HG03378 (cell line): ENCODE data around the gene HIGD1A.

Source experiments
- ATAC-seq: cut with Tn5 transposase; IDR thresholded peaks from one replicate; pipeline ENCODE4 v1.9.1; 2021; ENCODE audit warnings: mild to moderate bottlenecking, moderate library complexity; ENCODE audit not compliant: unreplicated experiment

HIGD1A gene

GRCh38 chr3:42762046-42762724, 42.1 kb downstream of the HIGD1A start:
- ATAC-seq, result no peak

- ATAC-seq, result no peak
Measured at GRCh38 chr3:42758126-42758525, 46.2 kb downstream of the HIGD1A start.

GRCh38 chr3:42756681-42757213, 47.5 kb downstream of the HIGD1A start:
- no peak for ATAC-seq

- ATAC-seq, result no peak
Measured at GRCh38 chr3:42755681-42756578, 48.4 kb downstream of the HIGD1A start.

GRCh38 chr3:42753757-42754156, 50.5 kb downstream of the HIGD1A start:
- no peak for ATAC-seq

GRCh38 chr3:42752961-42753360, 51.3 kb downstream of the HIGD1A start:
- ATAC-seq, result no peak

DNA sequence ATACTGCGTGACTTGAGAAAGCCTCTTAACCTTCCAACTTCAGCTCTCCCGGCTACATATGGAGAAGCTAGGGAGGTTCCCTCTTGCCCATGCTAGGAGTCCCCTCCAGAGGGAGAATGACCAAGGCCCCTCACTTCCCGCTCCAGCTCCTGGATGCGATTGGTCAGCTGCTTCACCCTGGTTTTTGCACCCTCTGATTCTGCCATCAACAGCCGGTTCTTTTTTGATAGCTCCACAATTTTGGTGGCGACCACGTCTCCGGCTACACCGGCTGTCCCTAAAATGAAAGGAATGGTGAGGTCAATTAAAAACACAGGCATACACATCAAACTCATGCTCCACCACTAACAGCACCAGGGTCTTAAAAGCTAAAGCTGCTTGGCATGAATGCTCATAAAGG, 51.8 kb downstream of the HIGD1A start:
- ATAC-seq, result no peak

GRCh38 chr3:42751609-42752008, 52.7 kb downstream of the HIGD1A start:
- ATAC-seq, result no peak

GRCh38 chr3:42750834-42751233, 53.5 kb downstream of the HIGD1A start:
- ATAC-seq, result no peak

- ATAC-seq, result no peak
Measured at GRCh38 chr3:42749753-42750231, 54.5 kb downstream of the HIGD1A start.

DNA sequence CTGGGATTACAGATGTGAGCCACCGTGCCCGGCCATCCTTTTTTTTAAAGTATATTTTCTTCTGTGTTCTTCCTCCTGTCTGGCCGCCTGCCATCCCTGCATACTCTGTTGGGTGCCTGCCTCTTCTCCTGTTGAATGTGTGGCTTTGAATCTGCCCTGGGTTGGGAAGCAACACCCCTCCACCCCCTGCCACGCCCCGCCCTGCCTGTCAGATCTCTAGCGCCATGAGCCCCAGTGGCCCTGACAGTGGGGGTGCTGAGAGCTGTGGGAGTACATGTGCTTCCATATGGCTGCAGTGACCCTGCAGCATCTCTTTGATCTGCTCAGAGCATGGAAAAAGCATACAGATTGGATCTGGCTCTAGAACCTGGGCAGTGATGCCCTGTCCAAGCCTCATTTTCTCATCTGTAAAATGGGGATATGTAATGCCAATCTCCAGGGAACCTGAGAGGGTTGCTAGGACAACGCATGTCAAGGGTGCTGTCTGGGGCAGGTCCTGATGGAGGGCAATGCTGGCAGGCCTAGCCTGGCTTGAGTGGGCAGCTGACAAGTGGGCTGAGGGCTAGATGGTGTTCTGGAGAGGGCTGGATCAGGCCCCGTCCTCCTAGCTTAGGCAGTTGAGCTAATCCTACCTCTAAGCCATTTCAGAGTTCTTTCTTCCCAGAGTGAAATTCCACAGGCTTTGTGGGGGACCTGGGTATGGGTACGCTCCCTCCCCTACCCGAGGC, 55.1 kb downstream of the HIGD1A start:
- ATAC-seq, result no peak

DNA sequence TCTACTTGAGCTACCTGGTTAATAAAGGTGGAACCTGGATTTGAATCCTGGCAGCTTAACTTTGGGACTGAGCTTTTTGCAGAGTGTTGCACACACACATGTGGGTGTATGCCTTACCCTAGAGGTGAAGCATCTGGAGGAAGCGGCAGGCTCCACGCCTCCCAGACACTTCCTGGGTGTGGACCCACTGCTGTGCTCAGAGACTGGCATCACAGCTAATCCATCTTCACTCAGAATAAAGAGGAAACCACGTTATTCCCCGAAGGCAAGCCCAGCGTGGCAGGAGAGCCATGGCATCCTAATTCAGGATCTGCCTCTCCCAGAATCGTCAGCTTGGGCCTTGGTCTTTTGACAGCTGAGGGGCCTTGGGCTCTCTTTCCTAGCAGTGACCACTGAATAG, 56.7 kb downstream of the HIGD1A start:
- ATAC-seq, result no peak

- ATAC-seq, result no peak
Measured at GRCh38 chr3:42746455-42747450, 57.5 kb downstream of the HIGD1A start.

GRCh38 chr3:42745776-42746454, 58.4 kb downstream of the HIGD1A start:
- no peak for ATAC-seq

GRCh38 chr3:42745291-42745745, 59.0 kb downstream of the HIGD1A start:
- ATAC-seq, result no peak

- ATAC-seq, result no peak
Measured at GRCh38 chr3:42743204-42743995, 60.9 kb downstream of the HIGD1A start.

- ATAC-seq, result no peak
Measured at GRCh38 chr3:42742688-42743087, 61.6 kb downstream of the HIGD1A start.

DNA sequence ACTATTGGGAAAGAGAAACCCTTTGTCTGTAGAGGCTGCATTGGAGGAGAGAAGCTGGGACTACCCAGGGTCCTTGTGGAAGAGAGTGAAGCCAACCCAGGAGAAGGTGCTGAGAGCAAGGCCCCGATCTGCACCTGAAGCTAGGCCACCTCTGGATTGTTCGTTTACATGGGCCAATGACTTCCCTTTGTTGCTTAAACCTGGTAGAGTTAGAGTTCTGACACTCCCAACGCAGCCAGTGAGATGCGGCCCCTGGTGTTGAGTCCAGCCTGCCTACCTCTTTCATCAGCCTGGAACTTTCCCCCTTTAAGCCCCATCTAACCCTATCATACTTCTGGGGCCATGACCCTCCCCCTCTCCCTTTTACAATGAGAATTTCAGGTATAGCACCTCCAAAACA, 62.0 kb downstream of the HIGD1A start:
- no peak for ATAC-seq
